Endothelial cell of umbilical vein (primary cell): Measurements from ENCODE around the gene CYFIP2. TPM values are rescaled to one million over a fixed set of nuclear protein-coding genes. Genes with fewer than 3 reads are reported as not detected.

Experiments
- BruUV-seq: library from RNA; stranded (reverse); fragments of 400-500 nt; replicated peaks from 2 replicates; lab custom pipeline; 2021; lab: Mats Ljungman, UMichigan
- CTCF ChIA-PET: fragments of 300-600, 350-600 bp; sonication (Branson Sonifier 250); formaldehyde crosslinking; loops from one replicate; lab custom pipeline; 2021; ENCODE audit warnings: antibody characterized with exemption, inconsistent platforms; lab: Charles Lee
- POLR2A ChIA-PET: fragments of 300-600, 350-600 bp; sonication (Branson Sonifier 250); formaldehyde crosslinking; loops from one replicate; lab custom pipeline; 2021; ENCODE audit warnings: antibody characterized with exemption, inconsistent platforms; lab: Charles Lee
- DNase-seq: peaks from one replicate; pipeline ENCODE4 v3.0.0-alpha.2; 2011; ENCODE audit warnings: low read depth, low spot score
- FAIRE-seq: peaks from 2 replicates; lab custom pipeline; 2011; peaks lifted over from hg19 to GRCh38; lab: Jason Lieb, UNC
- H2AFZ ChIP-seq: 2 replicates; pipeline ENCODE4 v1.6.0; 2012; ENCODE audit warnings: low read depth, low read length, control low read depth, inconsistent platforms
- H3K27ac ChIP-seq: 2 replicates; pipeline ENCODE4 v1.5.1; 2011; ENCODE audit warnings: low read depth, mild to moderate bottlenecking, control low read depth, low read length, moderate library complexity; ENCODE audit not compliant: insufficient read depth
- H3K27me3 ChIP-seq, 2 experiments: 2 replicates each; pipeline versions ENCODE4 v1.6.0 to v1.6.1; 2011; ENCODE audit warnings: low read length in 2 of 2, mixed read lengths in 1 of 2; ENCODE audit not compliant: control insufficient read depth in 2 of 2, insufficient read depth in 2 of 2
- H3K36me3 ChIP-seq, 2 experiments: 2 replicates in 1 of 2; 3 replicates in 1 of 2; pipeline ENCODE4 v1.5.1; 2011; ENCODE audit warnings: low read length in 2 of 2, mild to moderate bottlenecking in 1 of 2, moderate library complexity in 1 of 2; ENCODE audit not compliant: control insufficient read depth in 2 of 2, insufficient read depth in 2 of 2; ENCODE audit errors: extremely low read depth in 1 of 2
- H3K4me1 ChIP-seq: 3 replicates; pipeline ENCODE4 v1.5.1; 2011; ENCODE audit warnings: mild to moderate bottlenecking, low read length; ENCODE audit not compliant: control insufficient read depth, insufficient read depth; ENCODE audit errors: extremely low read depth
- H3K4me2 ChIP-seq: 2 replicates; pipeline ENCODE4 v1.6.1; 2011; ENCODE audit warnings: low read length, control low read depth, mixed read lengths; ENCODE audit not compliant: insufficient read depth
- H3K4me3 ChIP-seq, 3 experiments: fragments of 200-600 bp in 1 of 3; sonication (generic), shearing (Covaris generic) in 1 of 3; replicated peaks in 1 of 3; 2 replicates each; pipeline ENCODE4 v1.5.1; 2011 to 2016; ENCODE audit warnings: control low read depth in 3 of 3, low read length in 3 of 3, mild to moderate bottlenecking in 2 of 3, inconsistent platforms in 1 of 3, low read depth in 1 of 3, moderate library complexity in 1 of 3; ENCODE audit not compliant: insufficient read depth in 1 of 3
- H3K79me2 ChIP-seq: 2 replicates; pipeline ENCODE4 v1.6.0; 2012; ENCODE audit warnings: low read length, inconsistent platforms; ENCODE audit not compliant: control insufficient read depth, insufficient read depth
- H3K9ac ChIP-seq: replicated peaks from 2 replicates; pipeline ENCODE3; 2011; ENCODE audit warnings: low read length, control low read depth; ENCODE audit not compliant: insufficient read depth; ENCODE audit errors: extremely low read depth
- H3K9me1 ChIP-seq: replicated peaks from 3 replicates; pipeline ENCODE4 v1.6.0; 2011; ENCODE audit warnings: mild to moderate bottlenecking, low read length; ENCODE audit not compliant: control insufficient read depth, insufficient read depth; ENCODE audit errors: extremely low read depth
- H3K9me3 ChIP-seq: replicated peaks from 2 replicates; pipeline ENCODE4 v1.5.1; 2012; ENCODE audit warnings: low read length, inconsistent platforms; ENCODE audit not compliant: control insufficient read depth, insufficient read depth
- H4K20me1 ChIP-seq: replicated peaks from 2 replicates; pipeline ENCODE3; 2011; ENCODE audit warnings: mild to moderate bottlenecking, low read length; ENCODE audit not compliant: control insufficient read depth, insufficient read depth; ENCODE audit errors: extremely low read depth
- EZH2 ChIP-seq: IDR thresholded peaks from 2 replicates; pipeline ENCODE4 v1.6.1; 2012; ENCODE audit warnings: borderline replicate concordance, low read depth, mild to moderate bottlenecking, moderate library complexity, low read length, inconsistent platforms; ENCODE audit not compliant: severe bottlenecking
- GATA2 ChIP-seq: IDR thresholded peaks from 2 replicates; pipeline ENCODE4 v1.7.0; 2011; ENCODE audit warnings: low read depth, mild to moderate bottlenecking, moderate library complexity, mixed read lengths, low read length; ENCODE audit not compliant: insufficient read length, insufficient read depth
- JUN ChIP-seq: IDR thresholded peaks from 2 replicates; pipeline ENCODE4 v1.6.1; 2011; ENCODE audit warnings: borderline replicate concordance, low read depth; ENCODE audit not compliant: insufficient read length, insufficient read depth
- MYC ChIP-seq: IDR thresholded peaks from one replicate; pipeline ENCODE4 v1.6.1; 2011; ENCODE audit warnings: mild to moderate bottlenecking, low read depth, low read length
- POLR2A ChIP-seq: IDR thresholded peaks from 2 replicates; pipeline ENCODE4 v1.6.1; 2012; ENCODE audit warnings: low read depth, mild to moderate bottlenecking, control low read depth, low read length
- POLR2AphosphoS5 ChIP-seq: IDR thresholded peaks from 2 replicates; pipeline ENCODE4 v1.6.1; 2012; ENCODE audit warnings: low read depth, mild to moderate bottlenecking, control low read depth, low read length, moderate library complexity; ENCODE audit not compliant: insufficient read depth
- dilution Hi-C: fragments of 300-500 bp; cut with MboI; formaldehyde crosslinking; loops from one replicate; pipeline ENCODE4 v1.15.0; 2019; ENCODE audit warnings: low sequenced_read_pairs; ENCODE audit not compliant: extremely low pct_ligation_motif_present
- intact Hi-C: fragments of 100-400 bp; cut with micrococcal nuclease; formaldehyde crosslinking; loops from one replicate; pipeline ENCODE4 v1.10.0; 2022
- polyA plus RNA-seq, 4 experiments: library from polyadenylated mRNA; depleted of rRNA in 3 of 4; stranded (reverse) in 3 of 4; unstranded in 1 of 4; fragments of >200 nt; gene quantifications; 2 replicates each; pipeline versions ENCODE4 v1.2.1 to v1.2.3, GENCODE V29; 2011 to 2012; ENCODE audit warnings: missing spikeins in 1 of 4
- total RNA-seq: library from RNA; stranded (reverse); gene quantifications from 2 replicates; pipeline ENCODE4 v1.2.3, GENCODE V29; 2021
- TF ChIP-seq, protein P1 (sequence below), 2 donors: IDR thresholded peaks; 1 replicate in 1 of 2; 2 replicates in 1 of 2; pipeline ENCODE4 v1.5.1; 2011; ENCODE audit warnings: low read length in 2 of 2, mild to moderate bottlenecking in 2 of 2, moderate library complexity in 2 of 2, control low read depth in 1 of 2, inconsistent platforms in 1 of 2, low read depth in 1 of 2; ENCODE audit not compliant: insufficient read depth in 1 of 2; ENCODE audit errors: extremely low read depth in 1 of 2
- TF ChIP-seq, protein P2 (sequence below): IDR thresholded peaks from 2 replicates; pipeline ENCODE4 v1.6.1; 2011; ENCODE audit not compliant: insufficient read depth, insufficient read length

CYFIP2 gene
- total and polyA plus RNA-seq, 2 donors (not counting 3 experiments of a cell fraction or from before 2014, with no cell fraction given), result 9.2 to 22.4 TPM

DNA sequence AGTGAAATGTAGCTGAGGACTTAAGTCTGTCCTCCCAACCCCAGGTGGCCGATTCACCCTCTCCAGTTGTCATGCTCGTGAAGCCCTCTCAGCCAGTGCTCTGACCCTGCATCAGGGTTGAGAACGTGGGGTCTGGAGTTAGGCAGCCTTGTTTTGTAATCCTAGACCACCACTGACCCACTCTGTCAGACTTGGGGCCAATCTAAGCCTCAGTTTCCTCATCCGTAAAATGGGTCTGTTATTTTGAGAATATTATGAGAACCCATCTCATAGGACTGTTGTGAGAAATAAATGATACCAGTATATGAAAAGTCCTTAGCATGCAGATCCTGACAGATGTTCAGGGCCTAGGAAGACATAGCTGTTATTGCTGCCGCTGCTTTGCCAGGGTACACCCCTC is 37.1 kb downstream of the CYFIP2 start:
- no peak for TF ChIP-seq POLR2AphosphoS5
- TF ChIP-seq, protein P1, sequence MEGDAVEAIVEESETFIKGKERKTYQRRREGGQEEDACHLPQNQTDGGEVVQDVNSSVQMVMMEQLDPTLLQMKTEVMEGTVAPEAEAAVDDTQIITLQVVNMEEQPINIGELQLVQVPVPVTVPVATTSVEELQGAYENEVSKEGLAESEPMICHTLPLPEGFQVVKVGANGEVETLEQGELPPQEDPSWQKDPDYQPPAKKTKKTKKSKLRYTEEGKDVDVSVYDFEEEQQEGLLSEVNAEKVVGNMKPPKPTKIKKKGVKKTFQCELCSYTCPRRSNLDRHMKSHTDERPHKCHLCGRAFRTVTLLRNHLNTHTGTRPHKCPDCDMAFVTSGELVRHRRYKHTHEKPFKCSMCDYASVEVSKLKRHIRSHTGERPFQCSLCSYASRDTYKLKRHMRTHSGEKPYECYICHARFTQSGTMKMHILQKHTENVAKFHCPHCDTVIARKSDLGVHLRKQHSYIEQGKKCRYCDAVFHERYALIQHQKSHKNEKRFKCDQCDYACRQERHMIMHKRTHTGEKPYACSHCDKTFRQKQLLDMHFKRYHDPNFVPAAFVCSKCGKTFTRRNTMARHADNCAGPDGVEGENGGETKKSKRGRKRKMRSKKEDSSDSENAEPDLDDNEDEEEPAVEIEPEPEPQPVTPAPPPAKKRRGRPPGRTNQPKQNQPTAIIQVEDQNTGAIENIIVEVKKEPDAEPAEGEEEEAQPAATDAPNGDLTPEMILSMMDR (IDR thresholded peaks at IDR 0.05; ENCODE audit: extremely low read depth in 1 of 2, insufficient read depth in 1 of 2, low read depth in 1 of 2, low read length in 2 of 2), result no peak
- TF ChIP-seq, protein P2, sequence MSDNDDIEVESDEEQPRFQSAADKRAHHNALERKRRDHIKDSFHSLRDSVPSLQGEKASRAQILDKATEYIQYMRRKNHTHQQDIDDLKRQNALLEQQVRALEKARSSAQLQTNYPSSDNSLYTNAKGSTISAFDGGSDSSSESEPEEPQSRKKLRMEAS, result no peak
- no peak for TF ChIP-seq POLR2A
- no peaks in the 10 kb centered on the region for H3K27me3 ChIP-seq
- H3K36me3 ChIP-seq, result no peaks in the 10 kb centered on the region
- no peak overlapping the region for H2AFZ ChIP-seq
- no peaks in the 10 kb centered on the region for H3K9me1 ChIP-seq
- ChIA-PET POLR2A (no interaction called here), CTCF (interaction anchor here (1.1 to 1.4 kb wide), 2 partner anchors 10 to 40 kb away, joined by 3 to 5 read pairs; no protein-coding TSS in a partner anchor)
- H4K20me1 ChIP-seq, result no peaks in the 10 kb centered on the region
- dilution Hi-C loops (no loop called here), intact Hi-C loops (no loop called here)
- no peak overlapping the region for H3K27ac ChIP-seq
- H3K79me2 ChIP-seq, result no peaks in the 10 kb centered on the region
- no peaks in the 10 kb centered on the region for H3K4me1 ChIP-seq
- no peaks in the 10 kb centered on the region for H3K9me3 ChIP-seq
- FAIRE-seq (no peak), DNase-seq (no peak)
- BruUV-seq, result no TSS peak
- H3K4me3 ChIP-seq, result no peak overlapping the region
- H3K4me2 ChIP-seq, result no peak overlapping the region
- no peak overlapping the region for H3K9ac ChIP-seq

DNA sequence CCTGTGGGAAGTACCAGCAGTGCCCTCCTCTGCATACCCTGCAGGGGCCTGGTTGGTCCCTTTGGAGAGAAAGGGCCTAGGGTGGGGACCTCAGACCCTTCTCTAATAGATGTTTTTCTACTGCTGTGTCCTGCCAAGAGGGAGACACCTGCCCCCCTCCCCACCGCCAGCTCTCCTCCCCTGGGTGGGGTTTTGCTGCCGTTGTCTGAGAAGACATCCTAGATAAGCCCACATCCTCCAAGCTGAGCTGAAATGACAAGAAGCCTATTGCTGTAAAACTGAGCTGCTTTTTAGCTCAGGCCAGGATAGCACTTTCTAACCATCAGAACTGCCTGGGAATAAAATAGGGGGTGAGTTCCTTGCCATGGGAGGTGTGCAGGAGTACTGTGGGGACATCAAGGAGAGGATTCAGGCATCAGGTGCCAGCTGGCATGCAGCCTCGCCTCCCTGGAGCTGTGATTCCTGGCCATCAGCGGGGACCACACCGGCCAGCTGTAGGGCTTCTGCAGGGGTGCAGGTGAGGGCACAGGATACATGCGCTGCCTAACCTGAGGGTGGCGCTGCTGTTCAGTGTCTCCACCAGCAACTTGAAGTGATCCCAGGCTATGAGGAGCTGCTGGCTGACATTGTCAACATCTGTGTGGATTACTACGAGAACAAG is 37.9 kb downstream of the CYFIP2 start:
- ChIA-PET CTCF (interaction anchor here (1.1 to 1.4 kb wide), 2 partner anchors 9 to 39 kb away, joined by 3 to 5 read pairs; no protein-coding TSS in a partner anchor), POLR2A (no interaction called here)
- no peak overlapping the region for H3K4me2 ChIP-seq
- no peaks in the 10 kb centered on the region for H4K20me1 ChIP-seq
- no peaks in the 10 kb centered on the region for H3K4me1 ChIP-seq
- no peak overlapping the region for H3K4me3 ChIP-seq
- H3K9me3 ChIP-seq, result no peaks in the 10 kb centered on the region
- dilution Hi-C loops, result no loop called here
- H3K27me3 ChIP-seq, result no peaks in the 10 kb centered on the region
- H3K79me2 ChIP-seq, result no peaks in the 10 kb centered on the region
- H3K36me3 ChIP-seq, result no peaks in the 10 kb centered on the region
- no peak overlapping the region for H3K27ac ChIP-seq
- H3K9me1 ChIP-seq, result no peaks in the 10 kb centered on the region
- FAIRE-seq, result no peak
- TF ChIP-seq, protein P1 (IDR thresholded peaks at IDR 0.05; ENCODE audit: extremely low read depth in 1 of 2, insufficient read depth in 1 of 2, low read depth in 1 of 2, low read length in 2 of 2), result peak; percentile 13 to 16
- TF ChIP-seq MYC (no peak), EZH2 (no peak), POLR2AphosphoS5 (no peak), GATA2 (no peak), JUN (no peak), POLR2A (no peak)
- TF ChIP-seq, protein P2, result no peak
- no peak for DNase-seq
- no peak overlapping the region for H2AFZ ChIP-seq
- intact Hi-C loops, result no loop called here
- H3K9ac ChIP-seq, result no peak overlapping the region
- BruUV-seq, result no TSS peak
